Stomach (tissue), 9 donors: ENCODE data around the gene CENPX. TPM values are rescaled to one million over a fixed set of nuclear protein-coding genes. Genes with fewer than 3 reads are reported as not detected.

ENCODE experiments used
- DNase-seq, 2 donors: peaks; one replicate each; pipeline versions ENCODE4 v3.0.0 to v3.0.0-alpha.2; 2013 to 2019
- H3K27ac ChIP-seq, 5 donors: fragments of 200-600 bp in 4 of 5; sonication (generic) in 4 of 5; one replicate each; pipeline ENCODE4 v1.5.1; 2013 to 2019; ENCODE audit warnings: mild to moderate bottlenecking in 1 of 5, moderate library complexity in 1 of 5
- H3K27me3 ChIP-seq, 3 donors: fragments of 200-600 bp; sonication (generic); one replicate each; pipeline ENCODE4 v1.5.1; 2017 to 2019; ENCODE audit warnings: mixed run types in 1 of 3
- H3K36me3 ChIP-seq, 4 donors: fragments of 200-600 bp; sonication (generic); 1 replicate in 3 of 4; 2 replicates in 1 of 4; pipeline ENCODE4 v1.5.1; 2016 to 2019
- H3K4me1 ChIP-seq, 4 donors: fragments of 200-600 bp; sonication (generic); one replicate each; pipeline ENCODE4 v1.5.1; 2016 to 2019
- H3K4me3 ChIP-seq, 4 donors: fragments of 200-600 bp; sonication (generic) in 3 of 4; one replicate each; pipeline ENCODE4 v1.5.1; 2016 to 2019; ENCODE audit warnings: mild to moderate bottlenecking in 1 of 4
- H3K9me3 ChIP-seq, 4 donors: fragments of 200-600 bp; sonication (generic); one replicate each; pipeline ENCODE4 v1.5.1; 2016 to 2019
- EP300 ChIP-seq: sonication (generic); formaldehyde crosslinking; IDR thresholded peaks from one replicate; pipeline ENCODE4 v1.6.1; 2017; ENCODE audit warnings: antibody characterized with exemption
- POLR2A ChIP-seq, 4 donors: fragments of 450-650 bp; IDR thresholded peaks; one replicate each; pipeline ENCODE4 v1.6.1; 2016; ENCODE audit warnings: antibody characterized with exemption in 4 of 4, control low read depth in 2 of 4, mild to moderate bottlenecking in 1 of 4, moderate library complexity in 1 of 4
- POLR2AphosphoS5 ChIP-seq, 3 donors: sonication (generic); formaldehyde crosslinking; IDR thresholded peaks; one replicate each; pipeline ENCODE4 v1.6.1; 2016; ENCODE audit warnings: antibody characterized with exemption in 3 of 3
- WGBS, 5 donors: extraction: QIAGEN DNeasy Blood & Tissue Kit in 3 of 5; methylation state at CpG; one replicate each; pipeline versions ENCODE4 v1.1.5 to v1.1.7; 2013 to 2018; 5-methylcytosine and 5-hydroxymethylcytosine counted together
- intact Hi-C: fragments of 100-400 bp; cut with DNase I; formaldehyde crosslinking; loops from one replicate; pipeline ENCODE4 v1.15.1; 2023; ENCODE audit warnings: low total_unique reads
- polyA plus RNA-seq, 3 donors: library from polyadenylated mRNA; stranded (reverse); fragments of 200-250 nt; gene quantifications; one replicate each; pipeline ENCODE4 v1.2.3, GENCODE V29; 2013
- total RNA-seq, 5 donors: library from RNA; depleted of rRNA; stranded (reverse); fragments of >200 nt; gene quantifications; one replicate each; pipeline versions ENCODE4 v1.1.0 to v1.2.3, GENCODE V29; 2014 to 2016
- TF ChIP-seq, protein P1 (sequence below), 7 experiments: fragments of 450-650 bp in 4 of 7; fragments of 200-600 bp in 3 of 7; sonication (generic) in 3 of 7; IDR thresholded peaks; one replicate each; pipeline ENCODE4 v1.5.1; 2016 to 2019; ENCODE audit warnings: antibody characterized with exemption in 7 of 7, control low read depth in 2 of 7, mild to moderate bottlenecking in 1 of 7
- donor health status: healthy with polysubstance abuse.
- donor health status: Bipolar disorder and iron deficiency.
- donor health status: healthy.

The CENPX gene
- total and polyA plus RNA-seq, 8 donors = 22.0 to 231 (median 151) TPM

DNA sequence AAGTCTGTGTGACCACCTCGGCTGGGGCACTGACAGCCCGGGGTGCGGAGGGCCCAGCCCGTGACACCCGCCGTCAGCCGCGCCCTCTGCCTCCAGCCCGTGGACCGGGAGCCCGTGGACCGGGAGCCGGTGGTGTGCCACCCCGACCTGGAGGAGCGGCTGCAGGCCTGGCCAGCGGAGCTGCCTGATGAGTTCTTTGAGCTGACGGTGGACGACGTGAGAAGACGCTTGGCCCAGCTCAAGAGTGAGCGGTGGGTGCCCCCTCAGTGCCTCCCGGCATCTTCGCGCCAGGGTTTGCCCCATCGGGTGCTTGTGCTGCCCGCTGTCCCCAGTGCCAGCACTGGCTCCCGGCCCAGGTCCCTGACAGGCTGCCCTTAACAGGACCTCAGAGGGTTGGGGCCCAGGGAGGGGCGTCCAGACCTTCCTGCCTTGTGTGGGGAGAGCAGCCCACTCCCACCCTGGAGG is 13.7 kb downstream of the CENPX start:
- H3K36me3 ChIP-seq = peaks cover 0 to 40% (median 30%) of the 10 kb centered on the region in 4 donors
- H3K4me3 ChIP-seq = no peak overlapping the region
- peaks cover 0 to 28% (median 13%) of the 10 kb centered on the region in 4 donors for H3K4me1 ChIP-seq
- DNase-seq = no peak
- TF ChIP-seq, protein P1, sequence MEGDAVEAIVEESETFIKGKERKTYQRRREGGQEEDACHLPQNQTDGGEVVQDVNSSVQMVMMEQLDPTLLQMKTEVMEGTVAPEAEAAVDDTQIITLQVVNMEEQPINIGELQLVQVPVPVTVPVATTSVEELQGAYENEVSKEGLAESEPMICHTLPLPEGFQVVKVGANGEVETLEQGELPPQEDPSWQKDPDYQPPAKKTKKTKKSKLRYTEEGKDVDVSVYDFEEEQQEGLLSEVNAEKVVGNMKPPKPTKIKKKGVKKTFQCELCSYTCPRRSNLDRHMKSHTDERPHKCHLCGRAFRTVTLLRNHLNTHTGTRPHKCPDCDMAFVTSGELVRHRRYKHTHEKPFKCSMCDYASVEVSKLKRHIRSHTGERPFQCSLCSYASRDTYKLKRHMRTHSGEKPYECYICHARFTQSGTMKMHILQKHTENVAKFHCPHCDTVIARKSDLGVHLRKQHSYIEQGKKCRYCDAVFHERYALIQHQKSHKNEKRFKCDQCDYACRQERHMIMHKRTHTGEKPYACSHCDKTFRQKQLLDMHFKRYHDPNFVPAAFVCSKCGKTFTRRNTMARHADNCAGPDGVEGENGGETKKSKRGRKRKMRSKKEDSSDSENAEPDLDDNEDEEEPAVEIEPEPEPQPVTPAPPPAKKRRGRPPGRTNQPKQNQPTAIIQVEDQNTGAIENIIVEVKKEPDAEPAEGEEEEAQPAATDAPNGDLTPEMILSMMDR (IDR thresholded peaks at IDR 0.05) = no peak
- TF ChIP-seq EP300 (no peak), POLR2A (IDR thresholded peaks at IDR 0.05) (no peak), POLR2AphosphoS5 (IDR thresholded peaks at IDR 0.05) (no peak)
- no peaks in the 10 kb centered on the region for H3K27me3 ChIP-seq
- intact Hi-C loops = no loop called here
- H3K27ac ChIP-seq = no peak overlapping the region
- WGBS, 5 donors = 88 to 95% (median 93%) methylated on average over 5 to 28 of the region's 28 CpGs
- H3K9me3 ChIP-seq = no peaks in the 10 kb centered on the region

GRCh38 chr17:82008258-82008940 is 14.3 kb downstream of the CENPX start:
- Histone ChIP-seq H3K36me3 (peaks cover 0 to 40% (median 27%) of the 10 kb centered on the region in 4 donors), H3K9me3 (no peaks in the 10 kb centered on the region), H3K27me3 (no peaks in the 10 kb centered on the region), H3K27ac (no peak overlapping the region), H3K4me3 (no peak overlapping the region), H3K4me1 (peaks cover 3 to 32% (median 16%) of the 10 kb centered on the region in 4 donors)
- intact Hi-C loops = no loop called here
- 87 to 94% (median 93%) methylated on average over 17 to 26 of the region's 26 CpGs for WGBS, 5 donors
- TF ChIP-seq EP300 (no peak), POLR2A (IDR thresholded peaks at IDR 0.05) (no peak), POLR2AphosphoS5 (IDR thresholded peaks at IDR 0.05) (no peak)
- TF ChIP-seq, protein P1 (IDR thresholded peaks at IDR 0.05) = no peak
- DNase-seq = no peak

DNA sequence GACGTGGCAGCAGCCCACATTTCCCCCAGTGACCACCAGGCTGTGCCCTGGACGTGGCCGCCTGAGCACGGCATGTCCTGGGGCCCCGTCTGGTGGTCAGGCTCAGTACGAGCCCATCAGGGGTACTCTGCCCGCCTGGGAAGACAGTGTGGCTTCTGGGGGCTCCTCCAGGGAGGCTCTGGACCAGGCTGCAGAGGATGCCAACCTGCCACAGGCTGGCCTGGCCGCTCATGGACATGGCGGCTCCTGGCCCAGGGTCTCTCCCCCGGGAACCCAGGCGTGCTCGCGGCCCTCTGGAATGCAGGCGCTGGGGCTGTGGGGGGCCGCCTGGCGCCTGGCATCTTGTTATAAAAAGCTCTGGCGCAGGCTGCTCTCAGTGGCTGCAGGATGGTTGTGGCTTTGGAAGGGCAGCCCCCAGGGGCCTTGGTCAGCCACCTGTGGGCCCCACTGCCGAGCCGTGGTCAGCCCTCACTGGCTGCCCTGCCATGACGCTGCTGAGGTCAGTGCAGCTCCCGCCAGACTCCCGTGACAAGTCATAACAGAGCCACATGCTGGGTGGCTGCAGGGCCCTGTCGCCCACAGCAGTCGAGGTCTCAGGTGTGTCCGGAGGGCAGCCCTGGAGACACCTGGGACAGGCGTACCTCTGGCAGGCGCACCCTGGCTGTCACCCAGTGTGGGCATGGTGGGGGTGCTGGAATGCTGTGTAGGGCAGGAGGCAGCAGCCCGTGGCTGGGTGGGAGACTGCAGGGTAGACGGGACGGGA is 15.0 kb downstream of the CENPX start:
- Histone ChIP-seq H3K4me3 (no peak overlapping the region), H3K27ac (no peak overlapping the region), H3K4me1 (peaks cover 6 to 34% (median 17%) of the 10 kb centered on the region in 4 donors), H3K27me3 (no peaks in the 10 kb centered on the region), H3K9me3 (no peaks in the 10 kb centered on the region), H3K36me3 (peaks cover 0 to 34% (median 27%) of the 10 kb centered on the region in 4 donors)
- 82 to 95% (median 91%) methylated on average over 15 to 30 of the region's 30 CpGs for WGBS, 5 donors
- DNase-seq = no peak
- no peak for TF ChIP-seq EP300
- no peak for TF ChIP-seq POLR2AphosphoS5 (IDR thresholded peaks at IDR 0.05)
- TF ChIP-seq, protein P1 (IDR thresholded peaks at IDR 0.05) = no peak
- no peak for TF ChIP-seq POLR2A (IDR thresholded peaks at IDR 0.05)
- intact Hi-C loops = no loop called here

GRCh38 chr17:82007228-82007494 is 15.5 kb downstream of the CENPX start:
- TF ChIP-seq, protein P1 (IDR thresholded peaks at IDR 0.05) = no peak
- TF ChIP-seq POLR2A (IDR thresholded peaks at IDR 0.05) (no peak), POLR2AphosphoS5 (IDR thresholded peaks at IDR 0.05) (no peak), EP300 (no peak)
- Histone ChIP-seq H3K4me3 (no peak overlapping the region), H3K9me3 (no peaks in the 10 kb centered on the region), H3K27ac (no peak overlapping the region), H3K4me1 (peaks cover 6 to 29% (median 17%) of the 10 kb centered on the region in 4 donors), H3K27me3 (no peaks in the 10 kb centered on the region), H3K36me3 (peaks cover 0 to 29% (median 23%) of the 10 kb centered on the region in 4 donors)
- 83 to 95% (median 88%) methylated on average over 6 of the region's 6 CpGs for WGBS, 5 donors
- DNase-seq = no peak
- intact Hi-C loops = no loop called here
